SK-N-SH treated with all-trans-retinoic acid at 6 μM for 48 hours (cell line): Measurements from ENCODE around the gene USP17L11.
"Not testable (repeated sequence)": the region's sequence is repeated elsewhere in the genome, so short reads cannot be mapped to it uniquely, and the experiment has no call there.

Source experiments
- ARNTL ChIP-seq: fragments of 450-650 bp; formaldehyde crosslinking; IDR thresholded peaks from 2 replicates; pipeline ENCODE4 v1.5.0; 2020; ENCODE audit warnings: low read depth, mild to moderate bottlenecking, moderate library complexity, borderline replicate concordance
- ISL1 ChIP-seq: fragments of 250-450 bp; sonication (Bioruptor Pico); IDR thresholded peaks from 2 replicates; pipeline ENCODE4 v2.1.2; 2022; ENCODE audit warnings: mild to moderate bottlenecking, moderate library complexity
- ZNF70 ChIP-seq: fragments of 450-650 bp; formaldehyde crosslinking; IDR thresholded peaks from 2 replicates; pipeline ENCODE4 v1.5.0; 2020; ENCODE audit warnings: mild to moderate bottlenecking, moderate library complexity

GRCh38 chr4:9169791-9170459, 45.3 kb upstream of the USP17L11 start, which contains the start of gene FAM90A26:
- not testable (repeated sequence) for TF ChIP-seq ISL1, ARNTL, ZNF70 (CRISPR knock-in tag)
